Measurements from ENCODE around the gene GALNT10.

Gene GALNT10

DNA sequence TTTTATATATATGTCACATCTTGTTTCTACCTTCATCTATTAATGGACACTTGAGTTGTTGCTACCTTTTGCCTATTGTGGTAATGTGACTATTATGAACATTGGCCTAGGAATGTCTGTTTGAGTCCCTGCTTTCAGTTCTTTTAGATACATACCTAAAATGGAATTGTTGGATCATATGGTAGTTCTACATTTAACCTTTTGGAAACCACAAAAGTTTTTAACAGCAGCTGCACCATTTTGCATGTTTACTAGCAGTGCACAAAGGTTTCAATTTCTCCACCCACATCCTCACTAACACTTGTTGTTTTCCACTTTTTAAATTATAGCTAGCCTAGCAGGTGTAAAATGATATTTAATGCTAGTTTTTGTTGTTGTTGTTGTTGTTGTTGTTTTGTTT is 88.4 kb downstream of the GALNT10 start:
- no peaks in the 10 kb centered on the region for H3K27me3 ChIP-seq (ENCODE audit: control insufficient read depth, insufficient read depth, low read length)
- peaks cover 14% of the 10 kb centered on the region for H3K4me1 ChIP-seq (ENCODE audit: control insufficient read depth, insufficient read depth, low read length)
- H3K36me3 ChIP-seq (ENCODE audit: control insufficient read depth, insufficient read depth, low read length), result no peaks in the 10 kb centered on the region
- H3K27ac ChIP-seq (ENCODE audit: low read depth, low read length), result no peak overlapping the region
- no peak overlapping the region for H3K4me3 ChIP-seq (ENCODE audit: low read length)
- H3K9ac ChIP-seq (ENCODE audit: low read length), result no peak overlapping the region

DNA sequence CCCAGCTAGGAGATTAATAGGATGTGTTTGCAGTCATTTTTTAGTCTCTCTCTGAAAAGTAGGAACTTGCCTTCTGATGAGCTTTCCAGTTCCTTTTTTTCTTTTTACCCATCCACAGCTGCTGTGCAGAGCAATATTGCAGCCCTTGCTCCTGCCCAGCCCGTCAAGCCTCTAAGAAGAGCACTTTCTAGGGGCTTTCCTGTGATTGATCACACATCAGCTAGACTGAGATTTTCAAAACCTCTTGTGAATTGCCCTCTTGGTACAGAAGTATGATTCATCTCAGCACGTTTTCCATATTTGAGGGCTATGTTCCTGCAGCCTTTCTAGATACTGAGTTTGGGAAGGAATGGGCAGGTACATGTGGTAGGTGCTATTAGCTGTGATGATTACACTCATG is 93.9 kb downstream of the GALNT10 start:
- no peaks in the 10 kb centered on the region for H3K27me3 ChIP-seq (ENCODE audit: control insufficient read depth, insufficient read depth, low read length)
- peaks cover 32% of the 10 kb centered on the region for H3K4me1 ChIP-seq (ENCODE audit: control insufficient read depth, insufficient read depth, low read length)
- no peak overlapping the region for H3K9ac ChIP-seq (ENCODE audit: low read length)
- H3K36me3 ChIP-seq (ENCODE audit: control insufficient read depth, insufficient read depth, low read length), result no peaks in the 10 kb centered on the region
- H3K4me3 ChIP-seq (ENCODE audit: low read length), result no peak overlapping the region
- H3K27ac ChIP-seq (ENCODE audit: low read depth, low read length), result no peak overlapping the region

DNA sequence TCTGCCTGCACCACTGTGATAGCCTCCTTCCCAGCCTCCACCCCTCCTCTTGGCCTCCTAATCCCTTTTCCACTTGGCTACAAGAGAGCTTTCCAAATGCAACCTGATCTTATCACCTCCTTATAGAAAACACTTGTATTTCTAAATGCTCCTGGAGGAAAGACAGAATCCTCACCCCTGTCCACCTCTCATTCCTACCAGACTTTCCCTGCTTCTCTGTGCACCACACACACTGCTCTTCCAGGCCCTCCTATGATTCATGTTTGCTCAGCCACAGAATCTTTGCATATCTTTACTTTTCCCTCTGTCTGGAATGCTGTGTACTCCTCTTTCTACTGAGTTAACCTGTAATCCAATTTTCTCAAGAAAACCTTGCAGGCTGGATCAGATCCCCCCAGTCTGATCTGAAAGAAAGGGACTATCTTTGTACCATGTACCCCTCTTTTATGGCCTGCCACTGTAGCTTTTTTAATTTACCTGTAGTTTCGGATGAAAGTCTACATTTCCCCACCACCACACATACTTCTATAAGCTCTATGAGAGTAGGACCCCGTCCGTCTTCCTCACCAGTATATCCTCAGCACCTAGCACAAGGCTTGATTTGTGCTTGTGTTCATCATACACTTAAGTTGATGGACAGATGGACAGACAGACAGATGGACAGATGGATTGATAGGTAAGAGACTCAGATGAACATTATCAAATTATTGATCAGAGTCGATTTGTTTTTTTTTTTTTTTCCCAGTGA is 95.3 kb downstream of the GALNT10 start:
- Histone ChIP-seq H3K4me1 (ENCODE audit: control insufficient read depth, insufficient read depth, low read length) (peaks cover 32% of the 10 kb centered on the region), H3K27me3 (ENCODE audit: control insufficient read depth, insufficient read depth, low read length) (no peaks in the 10 kb centered on the region), H3K27ac (ENCODE audit: low read depth, low read length) (no peak overlapping the region), H3K4me3 (ENCODE audit: low read length) (no peak overlapping the region), H3K36me3 (ENCODE audit: control insufficient read depth, insufficient read depth, low read length) (no peaks in the 10 kb centered on the region), H3K9ac (ENCODE audit: low read length) (no peak overlapping the region)

GRCh38 chr5:154286557-154286956 is 96.0 kb downstream of the GALNT10 start:
- Histone ChIP-seq H3K27ac (ENCODE audit: low read depth, low read length) (peak overlapping the region; percentile 17), H3K9ac (ENCODE audit: low read length) (no peak overlapping the region), H3K4me1 (ENCODE audit: control insufficient read depth, insufficient read depth, low read length) (peaks cover 32% of the 10 kb centered on the region)

DNA sequence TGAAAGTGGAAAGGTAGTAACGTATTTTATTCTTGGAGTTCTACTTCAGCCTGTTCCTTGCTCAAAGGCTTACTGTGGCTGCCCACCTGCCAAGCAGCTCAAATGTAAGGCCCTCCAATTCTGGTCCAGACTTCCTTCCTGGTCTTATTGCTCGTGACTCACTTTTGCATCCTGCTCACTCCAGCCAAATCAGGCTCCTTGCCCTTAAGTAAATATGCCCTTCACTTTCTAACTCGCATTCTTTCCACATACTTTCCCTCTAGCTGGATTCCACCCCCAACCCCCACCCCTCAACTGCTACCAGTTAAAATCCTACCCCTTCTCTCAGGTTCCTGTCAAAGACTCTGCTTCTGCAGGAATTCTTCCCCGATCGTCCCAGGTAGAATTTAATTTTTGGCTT is 96.6 kb downstream of the GALNT10 start:
- H3K4me1 ChIP-seq (ENCODE audit: control insufficient read depth, insufficient read depth, low read length), result peaks cover 32% of the 10 kb centered on the region
- no peaks in the 10 kb centered on the region for H3K36me3 ChIP-seq (ENCODE audit: control insufficient read depth, insufficient read depth, low read length)
- no peak overlapping the region for H3K9ac ChIP-seq (ENCODE audit: low read length)
- H3K4me3 ChIP-seq (ENCODE audit: low read length), result no peak overlapping the region
- peak overlapping the region; percentile 11 for H3K27ac ChIP-seq (ENCODE audit: low read depth, low read length)
- H3K27me3 ChIP-seq (ENCODE audit: control insufficient read depth, insufficient read depth, low read length), result no peaks in the 10 kb centered on the region

More at GRCh38 chr5:154286557-154286956, 96.0 kb downstream of the GALNT10 start:
- H3K27me3 ChIP-seq (ENCODE audit: control insufficient read depth, insufficient read depth, low read length), result no peaks in the 10 kb centered on the region
- no peaks in the 10 kb centered on the region for H3K36me3 ChIP-seq (ENCODE audit: control insufficient read depth, insufficient read depth, low read length)
- no peak overlapping the region for H3K4me3 ChIP-seq (ENCODE audit: low read length)

DNA sequence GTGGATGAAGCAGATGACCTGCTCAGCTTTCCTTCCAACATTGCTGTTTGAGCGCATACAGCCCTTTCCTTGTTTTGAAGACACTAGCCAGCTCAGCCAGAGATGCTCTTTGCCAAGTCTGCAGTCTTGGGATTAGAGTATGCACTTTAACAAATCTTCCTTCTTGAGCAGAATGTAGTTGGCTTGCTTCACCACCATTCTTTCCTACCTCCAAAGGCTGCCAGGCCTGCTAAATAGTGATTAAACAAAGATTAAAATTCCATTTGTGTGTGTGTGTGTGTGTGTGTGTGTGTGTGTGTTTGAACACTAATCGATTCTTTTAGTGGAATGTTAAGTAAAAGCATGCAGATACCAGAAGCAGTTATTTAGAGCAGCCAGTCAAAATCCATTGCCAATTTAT is 97.6 kb downstream of the GALNT10 start:
- peaks cover 32% of the 10 kb centered on the region for H3K4me1 ChIP-seq (ENCODE audit: control insufficient read depth, insufficient read depth, low read length)
- H3K4me3 ChIP-seq (ENCODE audit: low read length), result no peak overlapping the region
- H3K27me3 ChIP-seq (ENCODE audit: control insufficient read depth, insufficient read depth, low read length), result no peaks in the 10 kb centered on the region
- no peaks in the 10 kb centered on the region for H3K36me3 ChIP-seq (ENCODE audit: control insufficient read depth, insufficient read depth, low read length)
- peak overlapping the region; percentile 11 for H3K27ac ChIP-seq (ENCODE audit: low read depth, low read length)
- no peak overlapping the region for H3K9ac ChIP-seq (ENCODE audit: low read length)

- Histone ChIP-seq H3K36me3 (ENCODE audit: control insufficient read depth, insufficient read depth, low read length) (peaks cover 2% of the 10 kb centered on the region), H3K4me3 (ENCODE audit: low read length) (no peak overlapping the region), H3K27ac (ENCODE audit: low read depth, low read length) (no peak overlapping the region), H3K9ac (ENCODE audit: low read length) (no peak overlapping the region), H3K27me3 (ENCODE audit: control insufficient read depth, insufficient read depth, low read length) (no peaks in the 10 kb centered on the region), H3K4me1 (ENCODE audit: control insufficient read depth, insufficient read depth, low read length) (peaks cover 17% of the 10 kb centered on the region)
Measured at GRCh38 chr5:154291917-154292316, 101.4 kb downstream of the GALNT10 start.

DNA sequence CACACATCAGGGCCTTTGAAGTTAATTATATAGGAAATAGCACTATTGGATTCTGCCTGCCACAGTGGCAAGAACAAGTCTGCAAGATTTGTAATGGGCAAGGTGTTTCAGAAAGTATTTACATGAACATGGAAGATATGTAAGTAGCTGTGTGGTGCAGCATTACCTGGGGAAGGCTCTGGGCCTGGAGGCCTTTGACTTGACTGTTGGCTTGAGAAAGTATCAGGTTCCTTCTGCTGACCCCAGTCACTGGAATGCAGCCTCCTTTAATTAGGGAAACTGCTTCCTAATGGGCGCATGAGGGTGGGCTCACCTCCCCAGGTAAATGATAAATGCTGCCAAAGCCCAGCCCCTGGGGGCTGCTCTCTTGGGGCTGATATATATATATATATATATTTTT is 102.7 kb downstream of the GALNT10 start:
- H3K27ac ChIP-seq (ENCODE audit: low read depth, low read length), result no peak overlapping the region
- no peaks in the 10 kb centered on the region for H3K27me3 ChIP-seq (ENCODE audit: control insufficient read depth, insufficient read depth, low read length)
- H3K9ac ChIP-seq (ENCODE audit: low read length), result no peak overlapping the region
- peaks cover 2% of the 10 kb centered on the region for H3K36me3 ChIP-seq (ENCODE audit: control insufficient read depth, insufficient read depth, low read length)
- no peak overlapping the region for H3K4me3 ChIP-seq (ENCODE audit: low read length)
- H3K4me1 ChIP-seq (ENCODE audit: control insufficient read depth, insufficient read depth, low read length), result peaks cover 8% of the 10 kb centered on the region

- Histone ChIP-seq H3K27me3 (ENCODE audit: control insufficient read depth, insufficient read depth, low read length) (no peaks in the 10 kb centered on the region), H3K9ac (ENCODE audit: low read length) (no peak overlapping the region), H3K27ac (ENCODE audit: low read depth, low read length) (no peak overlapping the region), H3K4me3 (ENCODE audit: low read length) (no peak overlapping the region), H3K36me3 (ENCODE audit: control insufficient read depth, insufficient read depth, low read length) (peaks cover 2% of the 10 kb centered on the region), H3K4me1 (ENCODE audit: control insufficient read depth, insufficient read depth, low read length) (no peaks in the 10 kb centered on the region)
Measured at GRCh38 chr5:154295551-154295950, 105.0 kb downstream of the GALNT10 start.

DNA sequence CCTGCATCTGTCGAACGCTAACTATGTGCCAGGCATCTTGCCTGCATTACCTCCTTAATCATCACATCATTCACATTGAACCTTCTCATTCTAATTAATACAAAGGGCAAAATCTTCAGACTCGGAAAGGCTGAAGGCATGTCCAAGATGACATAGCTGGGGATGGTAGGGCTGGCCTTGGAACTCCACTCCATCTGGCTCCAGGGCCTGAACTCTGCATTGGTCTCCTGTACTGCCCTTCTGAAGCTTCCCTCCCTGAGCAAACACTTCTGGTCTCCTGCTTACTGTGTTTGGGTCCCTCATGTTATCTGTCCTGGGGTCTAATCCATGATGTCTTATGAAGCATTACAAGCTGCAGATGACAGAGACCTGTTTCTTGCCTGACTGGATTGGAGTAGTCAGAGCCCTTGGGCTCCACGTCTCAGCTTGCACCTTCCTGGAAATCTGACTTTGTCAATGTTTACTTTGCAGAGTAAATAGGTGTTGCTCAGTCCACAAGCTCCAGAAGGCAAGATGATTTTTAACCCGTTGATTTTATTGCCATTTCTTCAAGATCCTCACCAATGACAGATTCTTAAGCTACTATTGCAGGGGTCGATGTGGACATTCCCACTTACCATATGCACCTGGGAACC is 106.1 kb downstream of the GALNT10 start:
- peaks cover 2% of the 10 kb centered on the region for H3K36me3 ChIP-seq (ENCODE audit: control insufficient read depth, insufficient read depth, low read length)
- H3K27ac ChIP-seq (ENCODE audit: low read depth, low read length), result no peak overlapping the region
- H3K27me3 ChIP-seq (ENCODE audit: control insufficient read depth, insufficient read depth, low read length), result no peaks in the 10 kb centered on the region
- H3K9ac ChIP-seq (ENCODE audit: low read length), result no peak overlapping the region
- H3K4me1 ChIP-seq (ENCODE audit: control insufficient read depth, insufficient read depth, low read length), result no peaks in the 10 kb centered on the region
- peak overlapping the region; percentile 16 for H3K4me3 ChIP-seq (ENCODE audit: low read length)

GRCh38 chr5:154298065-154298464 is 107.5 kb downstream of the GALNT10 start:
- Histone ChIP-seq H3K27ac (ENCODE audit: low read depth, low read length) (no peak overlapping the region), H3K4me3 (ENCODE audit: low read length) (no peak overlapping the region), H3K9ac (ENCODE audit: low read length) (no peak overlapping the region), H3K36me3 (ENCODE audit: control insufficient read depth, insufficient read depth, low read length) (peaks cover 2% of the 10 kb centered on the region), H3K27me3 (ENCODE audit: control insufficient read depth, insufficient read depth, low read length) (no peaks in the 10 kb centered on the region), H3K4me1 (ENCODE audit: control insufficient read depth, insufficient read depth, low read length) (peaks cover 2% of the 10 kb centered on the region)

GRCh38 chr5:154300207-154300883 is 109.8 kb downstream of the GALNT10 start:
- no peak overlapping the region for H3K27ac ChIP-seq (ENCODE audit: low read depth, low read length)
- H3K4me1 ChIP-seq (ENCODE audit: control insufficient read depth, insufficient read depth, low read length), result peaks cover 2% of the 10 kb centered on the region
- no peaks in the 10 kb centered on the region for H3K27me3 ChIP-seq (ENCODE audit: control insufficient read depth, insufficient read depth, low read length)
- no peak overlapping the region for H3K4me3 ChIP-seq (ENCODE audit: low read length)
- no peak overlapping the region for H3K9ac ChIP-seq (ENCODE audit: low read length)
- H3K36me3 ChIP-seq (ENCODE audit: control insufficient read depth, insufficient read depth, low read length), result peaks cover 2% of the 10 kb centered on the region
